Frontal cortex (tissue), 4 donors: ENCODE measurements around the gene DNAJC15. TPM values are rescaled to one million over a fixed set of nuclear protein-coding genes. Genes with fewer than 3 reads are reported as not detected.

Experiments used
- DNase-seq, 2 donors: peaks; one replicate each; pipeline ENCODE4 v3.0.0; 2012; ENCODE audit warnings: low spot score in 2 of 2
- FAIRE-seq: peaks from 2 replicates; lab custom pipeline; 2012; peaks lifted over from hg19 to GRCh38; lab: Jason Lieb, UNC
- total RNA-seq: library from RNA; depleted of rRNA; stranded (reverse); fragments of >200 nt; gene quantifications from one replicate; pipeline ENCODE4 v1.2.3, GENCODE V29; 2014
- donor health status: control.
- donor health status: control.
- donor health status: control.

The DNAJC15 gene
- total RNA-seq, 1 donor from 2014 or later = 26.1 TPM

GRCh38 chr13:43141685-43142084 is 118.3 kb downstream of the DNAJC15 start:
- no peak for FAIRE-seq
- DNase-seq = no peak

GRCh38 chr13:43143591-43143990 is 120.2 kb downstream of the DNAJC15 start:
- no peak for FAIRE-seq
- DNase-seq = no peak

- no peak for DNase-seq
- no peak for FAIRE-seq
These were observed 122.3 kb downstream of the DNAJC15 start for GRCh38 chr13:43145534-43146196.

GRCh38 chr13:43146400-43146799 is 123.0 kb downstream of the DNAJC15 start:
- no peak for DNase-seq
- FAIRE-seq = no peak

DNA sequence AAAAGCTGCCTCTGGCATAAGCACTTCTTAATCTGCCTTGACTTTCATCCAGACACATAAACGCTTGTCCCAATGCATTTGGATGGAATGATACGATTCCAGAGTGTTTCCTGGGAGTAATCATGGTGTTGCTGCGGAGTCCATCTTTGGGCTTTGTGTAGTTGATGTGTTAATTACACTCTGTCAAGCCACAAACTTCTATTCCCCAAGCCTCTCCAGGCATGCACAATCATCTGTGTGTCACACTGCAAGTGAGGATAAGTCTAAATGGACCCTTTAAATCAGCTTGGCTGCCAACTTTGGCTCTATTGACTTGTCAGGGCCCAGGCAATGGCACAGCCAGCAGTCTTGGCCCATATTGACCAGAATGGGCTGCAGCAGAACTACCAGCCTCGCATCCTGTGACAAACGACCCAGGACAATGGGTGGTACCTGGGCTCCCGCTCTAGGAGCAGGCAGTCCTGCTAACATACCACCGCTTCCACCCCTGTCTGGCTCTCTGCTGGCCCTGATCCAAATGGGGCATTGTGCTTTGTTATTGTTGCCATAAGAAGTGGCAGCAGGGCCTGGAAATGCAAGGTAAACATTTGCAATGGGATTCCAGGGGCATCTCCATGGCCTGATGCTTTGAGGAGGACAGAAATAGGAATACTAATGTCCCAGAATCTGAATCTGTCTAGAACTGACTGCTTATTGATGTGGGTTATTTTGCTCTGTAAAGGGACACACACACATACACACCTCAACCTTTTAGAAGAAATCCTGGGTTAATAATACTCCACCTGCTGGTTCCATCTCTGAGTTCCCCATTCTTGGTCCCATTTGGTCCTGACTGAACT is 127.2 kb downstream of the DNAJC15 start:
- FAIRE-seq (no peak), DNase-seq (no peak)

- DNase-seq = no peak
- no peak for FAIRE-seq
These were observed 130.2 kb downstream of the DNAJC15 start for GRCh38 chr13:43153436-43154090.

DNA sequence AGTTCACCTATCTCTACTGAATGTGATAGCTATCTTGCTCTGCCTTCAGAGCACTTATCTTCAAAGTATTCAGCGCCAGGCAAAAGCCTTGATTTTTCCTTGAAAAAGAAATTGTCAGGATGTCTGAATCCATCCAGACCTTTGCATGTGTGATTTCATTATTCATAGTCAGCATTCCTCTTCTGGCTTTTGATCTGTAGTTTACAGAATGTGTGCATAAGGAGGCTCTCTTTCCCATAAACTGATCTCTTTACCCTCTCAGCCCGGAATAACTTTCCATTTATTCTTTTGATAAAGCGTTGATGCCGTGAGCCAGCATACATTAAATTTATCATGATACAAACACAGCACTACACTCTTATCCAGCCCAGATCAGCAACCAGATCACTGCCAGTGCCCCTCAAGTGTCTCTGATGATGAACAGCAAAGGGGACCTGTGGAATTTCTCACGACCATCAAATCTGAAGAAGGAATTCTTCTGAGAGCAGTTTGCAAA is 130.8 kb downstream of the DNAJC15 start:
- DNase-seq (no peak), FAIRE-seq (no peak)

- FAIRE-seq (no peak), DNase-seq (no peak)
These were observed 131.5 kb downstream of the DNAJC15 start for GRCh38 chr13:43154839-43155238.

DNA sequence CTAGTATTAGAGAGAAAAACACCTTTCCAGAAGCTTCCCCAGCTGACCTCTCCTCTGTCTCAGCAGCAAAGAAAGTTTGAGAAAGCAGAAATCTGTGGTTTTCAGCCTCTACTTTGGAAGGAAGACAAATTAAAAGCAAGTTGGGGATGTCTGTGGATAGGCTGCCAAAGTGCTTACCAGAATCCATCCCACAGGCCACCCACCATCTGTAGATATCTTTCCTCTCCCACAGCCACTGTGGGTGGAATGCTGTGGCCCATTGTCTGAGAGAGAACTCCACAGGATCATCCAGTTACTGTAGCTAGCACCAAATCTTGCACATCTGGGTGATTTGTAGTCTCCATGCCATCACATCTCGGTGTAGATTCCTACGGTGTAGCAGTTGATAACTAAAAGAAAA is 133.5 kb downstream of the DNAJC15 start:
- DNase-seq = no peak

DNA sequence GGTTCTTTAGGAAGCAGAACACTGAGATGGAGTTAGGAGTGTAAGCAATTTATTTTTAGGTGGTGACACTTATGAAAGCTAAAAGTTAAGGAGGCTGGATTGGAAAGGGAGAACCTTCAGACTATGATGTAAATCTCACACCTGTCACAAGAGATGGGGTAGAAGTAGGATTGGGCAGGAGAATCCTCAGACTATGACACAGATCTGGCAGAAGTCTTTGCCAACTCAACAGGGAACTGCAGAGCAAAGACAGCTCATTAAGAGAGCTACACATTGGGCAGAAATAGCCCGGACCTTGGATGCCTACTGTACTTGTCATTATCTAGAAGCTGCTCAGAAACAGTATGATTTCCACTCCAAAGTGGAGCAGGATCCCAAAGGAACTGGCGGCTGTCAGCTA is 134.4 kb downstream of the DNAJC15 start:
- DNase-seq = no peak

More for the DNA sequence above, 133.5 kb downstream of the DNAJC15 start:
- FAIRE-seq = no peak

DNA sequence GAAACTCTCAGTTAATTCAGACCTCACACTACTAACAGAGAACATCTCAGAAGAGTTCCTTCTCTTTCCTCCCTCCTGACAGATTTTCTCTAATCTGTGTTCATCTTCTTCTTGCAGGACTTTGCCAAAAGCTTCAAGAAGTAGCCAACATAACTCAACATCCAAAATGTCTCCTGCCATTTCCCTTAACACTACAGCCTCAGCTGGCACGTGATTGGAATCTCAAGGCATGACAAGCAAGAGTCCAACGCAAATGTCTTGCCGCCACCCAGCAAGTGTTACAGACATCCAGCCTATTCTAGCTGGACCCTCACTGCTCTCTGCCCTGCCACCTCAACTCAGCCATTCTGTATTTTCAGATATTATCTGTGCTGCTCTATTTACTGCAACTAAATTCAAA is 135.1 kb downstream of the DNAJC15 start:
- FAIRE-seq (no peak), DNase-seq (no peak)

More for the DNA sequence above, 134.4 kb downstream of the DNAJC15 start:
- no peak for FAIRE-seq

DNA sequence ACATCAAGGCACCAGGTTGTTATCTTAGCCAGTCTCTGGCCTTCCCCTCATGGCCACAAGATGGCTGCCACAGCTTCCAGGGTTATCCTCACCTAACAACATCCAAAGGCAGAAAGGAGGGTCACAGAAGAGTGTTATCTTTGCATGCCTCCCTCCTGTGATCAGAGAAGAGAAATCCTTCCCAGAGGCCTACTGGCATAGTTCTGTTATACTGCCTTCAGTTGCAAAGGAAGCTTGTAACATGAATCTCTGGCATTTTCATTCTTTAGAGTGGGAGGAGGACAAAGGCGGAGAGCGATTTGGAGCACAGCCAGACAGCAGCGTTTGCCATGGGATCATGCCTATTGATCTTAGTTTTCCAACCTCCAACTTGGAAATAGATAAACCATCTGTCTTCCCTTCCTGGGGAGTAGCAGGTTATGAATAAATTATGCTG is 135.7 kb downstream of the DNAJC15 start:
- no peak for FAIRE-seq
- no peak for DNase-seq

Other genes starting within 250 kb of the DNAJC15 start
- 0.41 TPM for gene FAM216B, start 242.0 kb upstream of the DNAJC15 start, total RNA-seq
- gene EPSTI1, start 31.3 kb upstream of the DNAJC15 start, total RNA-seq = 1.2 TPM